Aorta (tissue), 4 donors: Measurements from ENCODE around the gene MTMR4. TPM values are rescaled to one million over a fixed set of nuclear protein-coding genes. Genes with fewer than 3 reads are reported as not detected.

Source experiments
- polyA plus RNA-seq, 2 donors: library from polyadenylated mRNA; stranded (reverse); fragments of 200-250 nt; gene quantifications; one replicate each; pipeline ENCODE4 v1.2.3, GENCODE V29; 2013
- total RNA-seq, 2 donors: library from RNA; stranded (reverse); fragmentation: NEBNext Ultra II Directional; extraction: Animal tissue kit (Norgen Biotek cat#: 25700); gene quantifications; one replicate each; pipeline ENCODE4 v1.2.1, GENCODE V29; 2021
- donor health status: healthy with polysubstance abuse.
- donor health status: Bipolar disorder and iron deficiency.
- donor health status: DM: no; HTN: no; CAD: no.
- donor health status: DM: yes; HTN: yes; CAD: no.

Gene MTMR4
- total and polyA plus RNA-seq, 4 donors = 14.0 to 38.8 (median 28.2) TPM

Other genes with a start within 250 kb of the MTMR4 start
- under 1 TPM; 0.26 to 0.63 TPM for gene MPO, start 233.7 kb downstream of the MTMR4 start, total RNA-seq
- gene MPO, start 233.7 kb downstream of the MTMR4 start, polyA plus RNA-seq = under 1 TPM; 0.18 to 0.38 TPM
- gene TSPOAP1, start 185.8 kb downstream of the MTMR4 start, total RNA-seq = 10 to 100 TPM in 1 of 2 donors, 1 to 10 TPM in 1; 9.0 to 21.0 TPM
- gene TSPOAP1, start 185.8 kb downstream of the MTMR4 start, polyA plus RNA-seq = 10 to 100 TPM in 1 of 2 donors, 1 to 10 TPM in 1; 4.3 to 46.7 TPM
- 10 to 100 TPM; 38.4 to 56.3 TPM for gene SUPT4H1, start 162.4 kb downstream of the MTMR4 start, total RNA-seq
- 10 to 100 TPM; 69.1 to 78.2 TPM for gene SUPT4H1, start 162.4 kb downstream of the MTMR4 start, polyA plus RNA-seq
- gene RNF43, start 97.1 kb downstream of the MTMR4 start, total RNA-seq = under 1 TPM in 1 of 2 donors, not detected in 1; 0.68 TPM
- 1 to 10 TPM in 1 of 2 donors, under 1 TPM in 1; 0.10 to 1.1 TPM for gene RNF43, start 97.1 kb downstream of the MTMR4 start, polyA plus RNA-seq
- not detected for gene HSF5, start 26.2 kb downstream of the MTMR4 start, total RNA-seq
- gene HSF5, start 26.2 kb downstream of the MTMR4 start, polyA plus RNA-seq = not detected
- under 1 TPM; 0.16 to 0.24 TPM for gene TEX14, start 177.4 kb upstream of the MTMR4 start, total RNA-seq
- gene TEX14, start 177.4 kb upstream of the MTMR4 start, polyA plus RNA-seq = under 1 TPM in 1 of 2 donors, not detected in 1; 0.18 TPM
- gene RAD51C, start 178.0 kb upstream of the MTMR4 start, total RNA-seq = 10 to 100 TPM; 21.0 to 25.0 TPM
- gene RAD51C, start 178.0 kb upstream of the MTMR4 start, polyA plus RNA-seq = 10 to 100 TPM; 20.0 to 37.6 TPM
- under 1 TPM; 0.06 to 0.21 TPM for gene PPM1E, start 241.2 kb upstream of the MTMR4 start, total RNA-seq
- gene PPM1E, start 241.2 kb upstream of the MTMR4 start, polyA plus RNA-seq = not detected